Thyroid gland (tissue), 4 donors: ENCODE results near the gene HEPACAM. TPM values are rescaled to one million over a fixed set of nuclear protein-coding genes. Genes with fewer than 3 reads are reported as not detected.

Experiments used
- DNase-seq, 2 donors: peaks; one replicate each; pipeline ENCODE4 v3.0.0-alpha.2; 2019
- H3K27ac ChIP-seq, 3 donors: fragments of 200-600 bp; sonication (generic); 1 replicate in 2 of 3; 2 replicates in 1 of 3; pipeline ENCODE4 v1.5.1; 2016 to 2019; ENCODE audit warnings: mild to moderate bottlenecking in 1 of 3, moderate library complexity in 1 of 3
- H3K27me3 ChIP-seq: fragments of 200-600 bp; sonication (generic); one replicate; pipeline ENCODE4 v1.5.1; 2019
- H3K36me3 ChIP-seq, 2 donors: fragments of 200-600 bp; sonication (generic); one replicate each; pipeline ENCODE4 v1.5.1; 2016 to 2019
- H3K4me1 ChIP-seq, 2 donors: fragments of 200-600 bp; sonication (generic); one replicate each; pipeline ENCODE4 v1.5.1; 2017 to 2019
- H3K4me3 ChIP-seq, 3 donors: fragments of 200-600 bp; sonication (generic); replicated peaks in 1 of 3; 1 replicate in 2 of 3; 2 replicates in 1 of 3; pipeline ENCODE4 v1.5.1; 2016; ENCODE audit warnings: mild to moderate bottlenecking in 1 of 3
- H3K9me3 ChIP-seq: fragments of 200-600 bp; sonication (generic); one replicate; pipeline ENCODE4 v1.5.1; 2017
- CTCF ChIP-seq, 6 experiments: fragments of 200-600 bp in 3 of 6; fragments of 450-650 bp in 3 of 6; sonication (generic) in 3 of 6; IDR thresholded peaks; one replicate each; pipeline ENCODE4 v1.5.1; 2016 to 2019; ENCODE audit warnings: antibody characterized with exemption in 6 of 6, mild to moderate bottlenecking in 2 of 6, inconsistent platforms in 1 of 6, moderate library complexity in 1 of 6
- POLR2A ChIP-seq, 2 donors: fragments of 450-650 bp; IDR thresholded peaks; one replicate each; pipeline ENCODE4 v1.6.1; 2017; ENCODE audit warnings: antibody characterized with exemption in 2 of 2, mild to moderate bottlenecking in 2 of 2, moderate library complexity in 1 of 2
- WGBS, 2 donors: methylation state at CpG; one replicate each; pipeline ENCODE4 v1.1.5; 2017; 5-methylcytosine and 5-hydroxymethylcytosine counted together
- intact Hi-C: fragments of 100-400 bp; cut with DNase I; formaldehyde crosslinking; loops from one replicate; pipeline ENCODE4 v1.15.1; 2023
- total RNA-seq, 4 donors: library from RNA; depleted of rRNA; stranded (reverse); fragments of >200 nt; gene quantifications; one replicate each; pipeline ENCODE4 v1.2.3, GENCODE V29; 2016

Gene HEPACAM
- total RNA-seq, 4 donors from 2014 or later, result 0.27 to 1.1 (median 0.45) TPM; not detected in 1

- DNase-seq, result no peak
- Histone ChIP-seq H3K4me3 (no peak overlapping the region), H3K4me1 (no peaks in the 10 kb centered on the region), H3K27ac (no peak overlapping the region), H3K27me3 (no peaks in the 10 kb centered on the region), H3K36me3 (no peaks in the 10 kb centered on the region), H3K9me3 (no peaks in the 10 kb centered on the region)
- 45 to 56% methylated on average over 4 of the region's 4 CpGs for WGBS, 2 donors
- intact Hi-C loops, result no loop called here
- TF ChIP-seq CTCF (IDR thresholded peaks at IDR 0.05) (no peak), POLR2A (IDR thresholded peaks at IDR 0.05) (no peak)
Measured at GRCh38 chr11:124928942-124929665, 6.7 kb downstream of the HEPACAM start.

- Histone ChIP-seq H3K27ac (no peak overlapping the region), H3K4me1 (peaks cover 0 to 5% of the 10 kb centered on the region in 2 donors), H3K36me3 (no peaks in the 10 kb centered on the region), H3K27me3 (no peaks in the 10 kb centered on the region), H3K4me3 (no peak overlapping the region), H3K9me3 (no peaks in the 10 kb centered on the region)
- intact Hi-C loops, result no loop called here
- TF ChIP-seq POLR2A (IDR thresholded peaks at IDR 0.05) (no peak), CTCF (IDR thresholded peaks at IDR 0.05) (no peak)
- DNase-seq, result no peak
Measured at GRCh38 chr11:124923296-124923695, 12.6 kb downstream of the HEPACAM start.

GRCh38 chr11:124922831-124923230, 13.0 kb downstream of the HEPACAM start:
- WGBS, 2 donors, result 90 to 94% methylated on average over 4 of the region's 4 CpGs
- no peaks in the 10 kb centered on the region for H3K36me3 ChIP-seq
- peaks cover 0 to 5% of the 10 kb centered on the region in 2 donors for H3K4me1 ChIP-seq
- no peaks in the 10 kb centered on the region for H3K27me3 ChIP-seq
- DNase-seq, result no peak
- TF ChIP-seq CTCF (IDR thresholded peaks at IDR 0.05) (no peak), POLR2A (IDR thresholded peaks at IDR 0.05) (no peak)
- no peaks in the 10 kb centered on the region for H3K9me3 ChIP-seq
- intact Hi-C loops, result no loop called here
- no peak overlapping the region for H3K27ac ChIP-seq
- H3K4me3 ChIP-seq, result no peak overlapping the region

- intact Hi-C loops, result no loop called here
- 7 to 17% methylated on average over 45 to 67 of the region's 82 CpGs for WGBS, 2 donors
- H3K27ac ChIP-seq, result peak overlapping the region in 2 of 3 donors; percentile 13 to 55
Measured at GRCh38 chr11:124920870-124921609, 14.8 kb downstream of the HEPACAM start.

More at GRCh38 chr11:124920870-124921609, 14.8 kb downstream of the HEPACAM start:
- TF ChIP-seq POLR2A (IDR thresholded peaks at IDR 0.05), result peak in 1 of 2 donors; percentile 21
- TF ChIP-seq CTCF (IDR thresholded peaks at IDR 0.05), result no peak
- Histone ChIP-seq H3K27me3 (no peaks in the 10 kb centered on the region), H3K36me3 (no peaks in the 10 kb centered on the region), H3K4me1 (peaks cover 0 to 5% of the 10 kb centered on the region in 2 donors), H3K9me3 (no peaks in the 10 kb centered on the region), H3K4me3 (peak overlapping the region; percentile 9 to 27 (median 23))
- DNase-seq, result peak; percentile 72 to 77
